GM13976 (cell line): ENCODE measurements around the gene ARL14.

Source experiments
- DNase-seq: peaks from one replicate; pipeline ENCODE4 v3.0.0; 2012; ENCODE audit warnings: low spot score
- CTCF ChIP-seq: IDR thresholded peaks from 2 replicates; pipeline ENCODE4 v1.5.1; 2012; ENCODE audit warnings: borderline replicate concordance, mild to moderate bottlenecking; ENCODE audit not compliant: insufficient read depth; ENCODE audit errors: extremely low read depth, missing control alignments, control extremely low read depth
- in situ Hi-C: fragments of 300-500 bp; cut with MboI; formaldehyde crosslinking; loops from one replicate; pipeline ENCODE4 v1.12.0; 2022; ENCODE audit warnings: low sequenced_read_pairs, mixed read lengths, inconsistent platforms; ENCODE audit not compliant: unreplicated experiment

The ARL14 gene

GRCh38 chr3:160676547-160677303, at the start of gene ARL14:
TSS of gene ARL14 (plus strand) at chr3:160677160. CDS start at chr3:160677347, 187 bp downstream.
- in situ Hi-C loops: no loop called here
- no peak for DNase-seq
- TF ChIP-seq CTCF: no peak

- in situ Hi-C loops: no loop called here
- no peak for DNase-seq
- TF ChIP-seq CTCF: no peak
Observed at GRCh38 chr3:160629491-160629890, 47.5 kb upstream of the ARL14 start.

- in situ Hi-C loops: no loop called here
- no peak for TF ChIP-seq CTCF
- DNase-seq: no peak
Observed at GRCh38 chr3:160633361-160634083, 43.4 kb upstream of the ARL14 start.

- DNase-seq: no peak
- TF ChIP-seq CTCF: no peak
- in situ Hi-C loops: no loop called here
Observed at GRCh38 chr3:160635213-160635612, 41.7 kb upstream of the ARL14 start.

GRCh38 chr3:160637086-160637485, 39.9 kb upstream of the ARL14 start:
- no peak for TF ChIP-seq CTCF
- in situ Hi-C loops: no loop called here
- no peak for DNase-seq

- in situ Hi-C loops: no loop called here
- no peak for TF ChIP-seq CTCF
- no peak for DNase-seq
Observed at GRCh38 chr3:160638184-160638583, 38.8 kb upstream of the ARL14 start.
